Hepatocyte (in vitro differentiated cells): ENCODE data around the gene KIAA1217.

Source experiments
- CTCF ChIP-seq: fragments of 200-600 bp; sonication (generic); IDR thresholded peaks from 2 replicates; pipeline ENCODE4 v1.5.1; 2016; ENCODE audit warnings: antibody characterized with exemption, mild to moderate bottlenecking; ENCODE audit not compliant: poor library complexity
- EZH2 ChIP-seq: fragments of 200-600 bp; sonication (generic); IDR thresholded peaks from 2 replicates; pipeline ENCODE4 v1.6.1; 2016; ENCODE audit warnings: antibody characterized with exemption, mild to moderate bottlenecking, borderline replicate concordance
- EZH2phosphoT487 ChIP-seq: fragments of 200-600 bp; sonication (generic); IDR thresholded peaks from one replicate; pipeline ENCODE4 v1.6.1; 2018; ENCODE audit warnings: antibody characterized with exemption, mild to moderate bottlenecking, low read depth, moderate library complexity; ENCODE audit not compliant: unreplicated experiment, severe bottlenecking

DNA sequence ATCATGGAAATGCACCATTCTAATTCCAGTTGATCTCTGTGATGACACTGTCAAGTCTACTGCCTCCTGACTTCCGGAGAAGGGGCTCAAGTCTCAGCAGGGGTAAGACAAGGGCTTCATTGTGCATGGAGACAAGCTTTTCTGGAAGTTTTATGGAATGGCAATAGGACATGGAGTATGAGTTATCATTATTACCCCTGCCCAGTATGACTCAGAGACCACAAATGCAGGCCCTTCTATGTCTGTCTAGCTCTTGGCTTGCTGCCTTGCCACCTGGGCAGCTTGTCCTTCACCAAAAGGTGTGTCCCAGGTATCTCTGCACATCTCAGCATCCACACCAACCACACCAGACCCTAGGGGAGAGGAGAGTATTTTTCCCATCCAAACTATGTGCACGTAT, 34.9 kb upstream of the KIAA1217 start:
- no peak for TF ChIP-seq CTCF
- TF ChIP-seq EZH2: no peak
- no peak for TF ChIP-seq EZH2phosphoT487
